RWPE2 (cell line): Measurements from ENCODE around the gene LIG1.

Source experiments
- ATAC-seq: fragments of 200-7000 bp; cut with Tn5 transposase; 3 replicates; pipeline ENCODE4 v1.9.1; 2021; ENCODE audit warnings: low read depth
- DNase-seq: peaks from one replicate; pipeline ENCODE4 v3.0.0-alpha.2; 2020; ENCODE audit warnings: low spot score
- H3K27ac ChIP-seq: fragments of 450-650 bp; 2 replicates; pipeline ENCODE4 v1.5.1; 2017; ENCODE audit warnings: mild to moderate bottlenecking; ENCODE audit not compliant: poor library complexity, severe bottlenecking
- H3K27me3 ChIP-seq: fragments of 250-450 bp; sonication (Bioruptor Pico); 2 replicates; pipeline ENCODE4 v1.5.1; 2021; ENCODE audit warnings: mild to moderate bottlenecking, moderate library complexity; ENCODE audit not compliant: insufficient read depth, poor library complexity, severe bottlenecking
- H3K36me3 ChIP-seq: fragments of 250-450 bp; sonication (Bioruptor Pico); 2 replicates; pipeline ENCODE4 v1.5.1; 2020; ENCODE audit warnings: low read depth, mild to moderate bottlenecking, moderate library complexity
- H3K4me1 ChIP-seq: fragments of 250-450 bp; sonication (Bioruptor Pico); 2 replicates; pipeline ENCODE4 v1.5.1; 2021; ENCODE audit warnings: mild to moderate bottlenecking, moderate library complexity; ENCODE audit not compliant: insufficient read depth, poor library complexity, severe bottlenecking
- H3K4me3 ChIP-seq: fragments of 250-450 bp; sonication (Bioruptor Pico); 2 replicates; pipeline ENCODE4 v1.5.1; 2021; ENCODE audit warnings: mild to moderate bottlenecking, moderate library complexity; ENCODE audit not compliant: severe bottlenecking
- H3K9me3 ChIP-seq: fragments of 250-450 bp; sonication (Bioruptor Pico); 2 replicates; pipeline ENCODE4 v1.5.1; 2021; ENCODE audit warnings: mild to moderate bottlenecking, moderate library complexity; ENCODE audit not compliant: severe bottlenecking
- CTCF ChIP-seq: fragments of 450-650 bp; IDR thresholded peaks from one replicate; pipeline ENCODE4 v1.5.1; 2017; ENCODE audit warnings: mild to moderate bottlenecking, moderate library complexity; ENCODE audit not compliant: poor library complexity, severe bottlenecking

LIG1 gene

GRCh38 chr19:48190885-48191284 lies 20.7 kb upstream of the LIG1 start:
- no peaks in the 10 kb centered on the region for H3K27me3 ChIP-seq
- H3K27ac ChIP-seq, result no peak overlapping the region
- ATAC-seq, result no peak
- no peak for DNase-seq
- no peaks in the 10 kb centered on the region for H3K9me3 ChIP-seq
- no peaks in the 10 kb centered on the region; the same call in 1 of the 2 replicates for H3K36me3 ChIP-seq
- no peak overlapping the region for H3K4me3 ChIP-seq
- no peaks in the 10 kb centered on the region for H3K4me1 ChIP-seq
- no peak for TF ChIP-seq CTCF

GRCh38 chr19:48190288-48190884 lies 20.2 kb upstream of the LIG1 start:
- no peak for DNase-seq
- TF ChIP-seq CTCF, result peak; percentile 12
- no peak for ATAC-seq
- H3K9me3 ChIP-seq, result no peaks in the 10 kb centered on the region
- H3K36me3 ChIP-seq, result no peaks in the 10 kb centered on the region; the same call in 1 of the 2 replicates
- H3K4me1 ChIP-seq, result no peaks in the 10 kb centered on the region
- no peaks in the 10 kb centered on the region for H3K27me3 ChIP-seq
- H3K4me3 ChIP-seq, result no peak overlapping the region
- H3K27ac ChIP-seq, result no peak overlapping the region

DNA sequence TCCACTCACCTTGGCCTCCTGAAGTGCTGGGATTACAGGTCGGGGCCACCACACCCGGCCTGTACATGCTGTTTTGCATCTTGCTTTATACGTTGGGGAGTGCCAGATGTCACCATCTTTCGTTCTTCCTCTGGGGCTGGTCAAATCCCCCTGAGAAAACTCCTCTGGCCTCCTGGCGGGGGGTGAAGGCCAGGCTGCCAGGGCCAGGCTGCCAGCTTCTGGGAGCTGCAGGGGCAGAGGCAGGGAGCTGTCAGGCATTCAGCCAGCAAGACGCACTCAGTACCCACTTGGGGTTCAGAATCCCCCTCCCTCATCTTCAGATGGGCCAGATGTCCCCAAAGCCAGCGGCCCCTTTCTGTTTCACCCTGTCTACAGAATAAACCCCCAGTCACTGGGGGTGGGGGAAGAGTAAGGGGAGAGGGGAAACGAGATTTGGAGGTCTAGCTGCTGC lies 16.4 kb upstream of the LIG1 start:
- no peak overlapping the region for H3K4me3 ChIP-seq

GRCh38 chr19:48186015-48186414 lies 15.9 kb upstream of the LIG1 start:
- ATAC-seq, result no peak
- H3K36me3 ChIP-seq, result no peaks in the 10 kb centered on the region; the same call in 1 of the 2 replicates
- H3K27ac ChIP-seq, result no peak overlapping the region
- no peak for TF ChIP-seq CTCF
- no peak overlapping the region for H3K4me3 ChIP-seq
- DNase-seq, result no peak
- no peaks in the 10 kb centered on the region for H3K4me1 ChIP-seq
- H3K9me3 ChIP-seq, result no peaks in the 10 kb centered on the region
- no peaks in the 10 kb centered on the region for H3K27me3 ChIP-seq

More for the DNA sequence above, 16.4 kb upstream of the LIG1 start:
- no peaks in the 10 kb centered on the region; the same call in 1 of the 2 replicates for H3K36me3 ChIP-seq
- TF ChIP-seq CTCF, result no peak
- no peaks in the 10 kb centered on the region for H3K4me1 ChIP-seq
- no peak overlapping the region for H3K27ac ChIP-seq
- no peak for DNase-seq
- no peaks in the 10 kb centered on the region for H3K9me3 ChIP-seq
- no peak for ATAC-seq
- H3K27me3 ChIP-seq, result no peaks in the 10 kb centered on the region

GRCh38 chr19:48183356-48183755 lies 13.2 kb upstream of the LIG1 start:
- H3K4me3 ChIP-seq, result no peak overlapping the region
- no peaks in the 10 kb centered on the region for H3K27me3 ChIP-seq
- no peak for ATAC-seq
- no peak overlapping the region for H3K27ac ChIP-seq
- H3K4me1 ChIP-seq, result no peaks in the 10 kb centered on the region
- H3K36me3 ChIP-seq, result no peaks in the 10 kb centered on the region
- no peaks in the 10 kb centered on the region for H3K9me3 ChIP-seq
- no peak for DNase-seq
- TF ChIP-seq CTCF, result no peak
